MCF 10A (cell line): Measurements from ENCODE around the gene CYFIP1. TPM values are rescaled to one million over a fixed set of nuclear protein-coding genes. Genes with fewer than 3 reads are reported as not detected.
A peak's percentile ranks its signal among the peaks of the same experiment; 100 is the strongest.

Experiments used
- BruUV-seq: library from RNA; stranded (reverse); fragments of 400-500 nt; replicated peaks from 2 replicates; lab custom pipeline; 2021; lab: Mats Ljungman, UMichigan
- CTCF ChIA-PET: fragments of 300-600 bp; sonication (Branson Sonifier 250); formaldehyde crosslinking; extraction: SDS; loops from one replicate; lab custom pipeline; 2021; ENCODE audit warnings: antibody characterized with exemption, inconsistent platforms; lab: Yijun Ruan, JAX
- POLR2A ChIA-PET: fragments of 300-600, 350-650 bp; sonication (Branson Sonifier 250); formaldehyde crosslinking; extraction: SDS; loops from one replicate; lab custom pipeline; 2020; ENCODE audit warnings: antibody characterized with exemption, inconsistent platforms; lab: Yijun Ruan, JAX
- DNase-seq: peaks from one replicate; pipeline ENCODE4 v3.0.0-alpha.2; 2018; ENCODE audit not compliant: unreplicated experiment
- H3K27ac Mint-ChIP-seq: one replicate; pipeline ENCODE4 v1.8.0; 2022; ENCODE audit warnings: mild to moderate bottlenecking, low read depth, mixed read lengths; ENCODE audit not compliant: unreplicated experiment
- H3K27me3 Mint-ChIP-seq: one replicate; pipeline ENCODE4 v1.8.0; 2022; ENCODE audit warnings: mixed read lengths; ENCODE audit not compliant: insufficient read depth, unreplicated experiment
- H3K36me3 Mint-ChIP-seq: one replicate; pipeline ENCODE4 v1.8.0; 2022; ENCODE audit warnings: mild to moderate bottlenecking, moderate library complexity, mixed read lengths; ENCODE audit not compliant: insufficient read depth, unreplicated experiment
- H3K4me1 Mint-ChIP-seq: one replicate; pipeline ENCODE4 v1.8.0; 2022; ENCODE audit warnings: mixed read lengths; ENCODE audit not compliant: insufficient read depth, unreplicated experiment
- H3K4me3 Mint-ChIP-seq: one replicate; pipeline ENCODE4 v1.8.0; 2022; ENCODE audit warnings: mild to moderate bottlenecking, moderate library complexity, mixed read lengths; ENCODE audit not compliant: unreplicated experiment
- H3K9me3 Mint-ChIP-seq: one replicate; pipeline ENCODE4 v1.8.0; 2022; ENCODE audit warnings: mixed read lengths; ENCODE audit not compliant: unreplicated experiment
- CTCF ChIP-seq: fragments of 200-600 bp; IDR thresholded peaks from one replicate; pipeline ENCODE4 v1.8.0; 2022; ENCODE audit warnings: antibody characterized with exemption, mild to moderate bottlenecking; ENCODE audit not compliant: unreplicated experiment
- intact Hi-C: fragments of 100-400 bp; cut with micrococcal nuclease; formaldehyde crosslinking; loops from 2 replicates; pipeline ENCODE4 v1.14.1; 2022
- total RNA-seq: library from RNA; stranded (reverse); gene quantifications from 2 replicates; pipeline ENCODE4 v1.2.3, GENCODE V29; 2022

Gene CYFIP1
- total RNA-seq, 1 experiment from 2014 or later: 99.1 TPM

DNA sequence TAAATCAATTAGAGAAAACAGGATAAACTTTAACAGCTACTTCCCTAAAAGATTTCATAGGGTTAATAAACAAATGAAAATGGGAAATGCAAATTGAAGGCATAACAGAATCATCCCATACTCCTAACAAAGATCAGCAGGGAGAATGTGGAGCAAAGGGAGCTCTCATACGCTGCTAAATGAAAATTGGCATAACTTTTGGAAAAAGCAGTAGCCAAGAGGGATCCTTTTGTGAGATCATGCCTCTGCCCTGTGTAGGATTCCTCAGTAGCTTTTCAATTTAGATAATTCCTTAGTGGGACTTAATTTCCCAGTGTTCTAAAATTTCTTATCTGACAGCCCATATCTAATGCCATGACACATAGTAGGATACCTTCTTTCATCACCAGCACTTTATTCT lies 123.5 kb downstream of the CYFIP1 start:
- no peak for TF ChIP-seq CTCF
- Mint-ChIP-seq H3K4me1 (no peaks in the 10 kb centered on the region), H3K36me3 (peaks cover 92% of the 10 kb centered on the region), H3K27me3 (no peaks in the 10 kb centered on the region), H3K9me3 (no peaks in the 10 kb centered on the region), H3K27ac (peak overlapping the region; percentile 53), H3K4me3 (no peak overlapping the region)
- DNase-seq: no peak
- CTCF ChIA-PET: interaction anchor here (1.0 kb wide), 1 partner anchor 10 kb away, joined by 4 read pairs; no protein-coding TSS in a partner anchor
- POLR2A ChIA-PET: interaction anchor here (0.8 to 1.1 kb wide), 3 partner anchors 12 to 17 kb away, joined by 3 to 5 read pairs (median 3); no protein-coding TSS in a partner anchor
- no TSS peak for BruUV-seq
- intact Hi-C loops: no loop called here

GRCh38 chr15:22855791-22856190 lies 124.4 kb downstream of the CYFIP1 start:
- TF ChIP-seq CTCF: no peak
- ChIA-PET CTCF (interaction anchor here (1.0 kb wide), 1 partner anchor 10 kb away, joined by 4 read pairs; no protein-coding TSS in a partner anchor), POLR2A (no interaction called here)
- H3K36me3 Mint-ChIP-seq: peaks cover 86% of the 10 kb centered on the region
- no peak for DNase-seq
- no TSS peak for BruUV-seq
- no peaks in the 10 kb centered on the region for H3K9me3 Mint-ChIP-seq
- H3K4me3 Mint-ChIP-seq: no peak overlapping the region
- no peak overlapping the region for H3K27ac Mint-ChIP-seq
- H3K4me1 Mint-ChIP-seq: no peaks in the 10 kb centered on the region
- intact Hi-C loops: no loop called here
- H3K27me3 Mint-ChIP-seq: no peaks in the 10 kb centered on the region

DNA sequence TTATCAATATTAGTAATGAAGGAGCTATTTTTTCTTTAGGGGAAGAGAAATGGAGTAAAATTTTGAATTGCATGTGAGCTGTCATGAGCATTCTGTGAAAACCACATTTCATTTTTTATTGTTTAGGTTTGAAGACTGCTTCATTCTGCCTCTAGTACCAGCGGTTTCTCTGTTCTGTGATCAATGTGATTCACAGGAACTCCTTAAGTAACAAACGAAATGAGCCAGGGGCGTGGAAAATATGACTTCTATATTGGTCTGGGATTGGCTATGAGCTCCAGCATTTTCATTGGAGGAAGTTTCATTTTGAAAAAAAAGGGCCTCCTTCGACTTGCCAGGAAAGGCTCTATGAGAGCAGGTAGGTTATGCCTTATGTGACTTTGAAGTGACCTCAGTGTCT lies 128.7 kb downstream of the CYFIP1 start:
- no peaks in the 10 kb centered on the region for H3K4me1 Mint-ChIP-seq
- POLR2A ChIA-PET: interaction anchor here (0.9 to 1.4 kb wide), 2 partner anchors 12 to 35 kb away, joined by 3 to 7 read pairs; no protein-coding TSS in a partner anchor
- DNase-seq: no peak
- CTCF ChIA-PET: interaction anchor here (0.6 kb wide), 1 partner anchor 201 kb away, joined by 3 read pairs; no protein-coding TSS in a partner anchor
- no TSS peak for BruUV-seq
- no peaks in the 10 kb centered on the region for H3K9me3 Mint-ChIP-seq
- no peak overlapping the region for H3K4me3 Mint-ChIP-seq
- intact Hi-C loops: no loop called here
- H3K36me3 Mint-ChIP-seq: peaks cover 75% of the 10 kb centered on the region
- H3K27me3 Mint-ChIP-seq: no peaks in the 10 kb centered on the region
- no peak overlapping the region for H3K27ac Mint-ChIP-seq
- no peak for TF ChIP-seq CTCF

- no TSS peak for BruUV-seq
- Mint-ChIP-seq H3K27ac (no peak overlapping the region), H3K9me3 (no peaks in the 10 kb centered on the region), H3K4me3 (no peak overlapping the region), H3K4me1 (peaks cover 6% of the 10 kb centered on the region), H3K27me3 (no peaks in the 10 kb centered on the region), H3K36me3 (peaks cover 74% of the 10 kb centered on the region)
- ChIA-PET CTCF (no interaction called here), POLR2A (interaction anchor here (1.8 kb wide), 1 partner anchor 9 kb away, joined by 6 read pairs; no protein-coding TSS in a partner anchor)
- intact Hi-C loops: no loop called here
- no peak for DNase-seq
- TF ChIP-seq CTCF: no peak
Observed at GRCh38 chr15:22850055-22850454, 130.1 kb downstream of the CYFIP1 start.
